Stimulated activated CD8-positive, alpha-beta memory T cell treated with anti-CD3 and anti-CD28 coated beads, Interleukin-15, amount 100 ng/mL, for 4 hours (primary cell): ENCODE results near the gene ATOX1.
"Not testable (repeated sequence)": the region's sequence is repeated elsewhere in the genome, so short reads cannot be mapped to it uniquely, and the experiment has no call there.

Source experiments
- DNase-seq, 2 donors: peaks; one replicate each; pipeline ENCODE4 v3.0.0-alpha.2; 2020; ENCODE audit warnings: low read depth in 2 of 2

The ATOX1 gene

DNA sequence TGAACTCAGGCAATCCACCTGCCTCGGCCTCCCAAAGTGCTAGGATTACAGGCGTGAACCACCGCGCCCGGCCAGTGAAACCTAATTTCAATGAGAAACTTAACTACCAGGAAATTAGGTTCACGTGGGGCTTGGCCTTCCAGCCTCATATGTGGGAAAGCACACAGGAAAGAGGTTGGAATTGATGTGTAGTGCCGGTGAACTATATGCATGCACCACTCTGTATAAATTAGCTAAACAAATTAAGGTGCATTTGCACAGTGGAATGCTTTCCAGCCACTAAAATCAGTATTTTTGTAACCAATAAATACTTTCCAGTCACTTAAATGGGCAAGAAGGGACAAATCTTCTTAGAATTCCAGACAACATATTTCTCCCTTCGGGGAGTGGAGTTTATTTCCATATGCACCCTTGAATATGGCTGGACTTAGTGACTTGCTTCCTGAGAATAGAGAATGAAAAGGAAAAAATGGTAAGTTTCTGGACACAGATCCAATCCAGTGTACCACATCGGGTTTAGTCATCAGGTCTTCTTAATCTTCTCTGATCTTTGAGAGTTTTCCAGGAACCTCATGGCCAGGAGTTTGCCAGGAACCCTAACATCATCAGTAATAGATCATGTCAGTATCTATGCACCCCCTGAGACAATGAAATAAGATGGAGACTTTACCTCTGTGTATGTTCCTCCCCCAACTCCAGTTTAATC, 24.9 kb downstream of the ATOX1 start:
- no peak for DNase-seq

DNA sequence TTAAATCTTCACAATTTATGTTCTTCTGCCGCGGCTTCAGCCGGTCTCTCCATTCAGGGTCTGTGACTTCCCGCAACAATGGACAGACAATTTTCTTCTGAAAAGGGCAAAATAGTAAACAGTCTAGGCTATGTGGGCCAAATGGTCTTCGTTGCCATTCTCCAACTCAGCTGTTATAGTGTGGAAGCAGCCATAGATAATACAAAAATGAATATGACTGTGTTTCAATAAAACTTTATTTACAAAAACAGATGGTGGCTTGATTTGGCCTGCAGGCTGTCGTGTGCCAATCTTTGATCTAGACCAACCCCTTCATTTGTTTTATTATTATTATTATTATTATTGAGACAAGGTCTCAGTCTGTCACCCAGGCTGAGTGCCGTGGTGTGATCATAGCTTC, 28.1 kb downstream of the ATOX1 start:
- no peak for DNase-seq

DNA sequence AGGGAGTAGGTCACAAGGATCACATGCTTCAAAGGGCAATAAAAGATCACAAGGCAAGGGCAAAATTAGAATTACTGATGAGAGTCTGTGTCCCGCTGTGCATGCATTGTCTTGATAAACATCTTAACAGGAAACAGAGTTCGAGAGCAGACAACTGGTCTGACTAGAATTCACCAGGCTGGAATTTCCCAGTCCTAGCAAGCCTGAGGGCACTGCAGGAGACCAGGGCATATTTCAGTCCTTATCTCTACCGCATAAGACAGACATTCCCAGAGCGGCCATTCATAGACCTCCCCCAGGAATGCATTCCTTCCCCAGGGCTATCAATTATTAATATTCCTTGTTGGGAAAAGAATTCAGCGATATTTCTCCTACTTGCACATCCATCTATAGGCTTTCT, 28.8 kb downstream of the ATOX1 start:
- DNase-seq, result not testable (repeated sequence)

DNA sequence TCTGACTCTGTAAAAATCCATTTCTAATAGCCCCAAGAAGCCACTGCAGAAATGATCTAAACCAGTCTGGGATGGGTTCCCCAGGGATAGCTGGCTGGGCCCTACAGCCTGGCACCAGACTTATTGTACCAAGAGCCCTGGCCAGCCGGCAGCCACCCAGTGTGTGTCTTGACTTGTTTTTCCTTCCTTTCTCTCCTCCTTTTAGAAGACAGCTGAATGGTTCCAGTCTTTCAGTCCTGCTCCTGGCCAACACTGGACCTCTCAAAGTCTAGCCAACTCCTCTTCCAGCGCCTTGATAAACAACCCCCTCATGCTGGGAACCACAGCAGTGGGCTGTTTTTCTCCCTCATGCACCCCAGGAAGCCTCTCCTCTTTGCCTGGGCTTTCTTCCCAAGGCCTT, 34.1 kb downstream of the ATOX1 start:
- DNase-seq, result no peak

DNA sequence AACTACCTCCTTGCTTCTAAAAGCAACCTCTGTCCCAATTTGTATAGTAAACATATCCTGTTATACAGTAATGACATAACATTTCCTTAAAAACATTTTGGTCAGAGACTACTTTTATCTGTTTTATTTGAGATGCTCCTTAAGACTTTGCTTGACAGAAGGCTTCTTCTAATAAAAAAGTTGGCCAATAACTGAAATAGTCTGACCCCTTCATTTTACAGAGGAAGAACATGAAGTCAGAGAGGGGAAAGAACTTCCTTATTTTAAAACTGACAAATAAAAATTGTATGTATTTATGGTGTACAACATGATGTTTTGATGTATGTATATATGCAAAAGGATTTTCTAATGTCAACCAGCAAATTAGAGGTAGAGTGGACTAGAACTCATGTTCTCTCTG, 35.9 kb downstream of the ATOX1 start:
- DNase-seq, result no peak

DNA sequence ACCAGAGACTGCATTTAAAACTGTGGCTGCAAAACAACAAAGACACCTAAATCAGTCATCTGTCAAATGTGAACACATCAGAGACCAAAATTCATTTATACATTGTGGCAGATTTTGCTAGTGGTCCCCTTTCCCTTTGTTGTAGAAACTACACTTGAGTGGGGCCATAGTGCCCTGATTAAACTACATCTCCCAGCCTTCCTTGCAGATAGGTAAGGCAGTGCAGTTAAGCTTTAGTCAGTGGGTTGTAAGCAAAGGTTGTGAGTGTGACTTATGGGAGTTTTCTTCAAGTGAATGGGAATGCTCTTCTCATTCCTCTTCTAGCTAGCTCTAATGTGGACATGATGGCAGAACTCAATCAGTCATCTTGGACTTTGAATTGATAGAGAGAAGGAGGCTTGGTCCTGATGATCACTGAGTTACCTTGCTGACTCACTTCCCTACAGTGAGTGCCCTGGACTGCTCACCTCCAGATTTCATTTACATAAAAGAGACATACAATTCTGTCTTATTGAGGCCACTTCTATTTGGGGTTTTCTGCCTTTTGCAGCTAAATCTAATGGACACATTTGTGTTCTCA, 36.5 kb downstream of the ATOX1 start:
- DNase-seq, result no peak

DNA sequence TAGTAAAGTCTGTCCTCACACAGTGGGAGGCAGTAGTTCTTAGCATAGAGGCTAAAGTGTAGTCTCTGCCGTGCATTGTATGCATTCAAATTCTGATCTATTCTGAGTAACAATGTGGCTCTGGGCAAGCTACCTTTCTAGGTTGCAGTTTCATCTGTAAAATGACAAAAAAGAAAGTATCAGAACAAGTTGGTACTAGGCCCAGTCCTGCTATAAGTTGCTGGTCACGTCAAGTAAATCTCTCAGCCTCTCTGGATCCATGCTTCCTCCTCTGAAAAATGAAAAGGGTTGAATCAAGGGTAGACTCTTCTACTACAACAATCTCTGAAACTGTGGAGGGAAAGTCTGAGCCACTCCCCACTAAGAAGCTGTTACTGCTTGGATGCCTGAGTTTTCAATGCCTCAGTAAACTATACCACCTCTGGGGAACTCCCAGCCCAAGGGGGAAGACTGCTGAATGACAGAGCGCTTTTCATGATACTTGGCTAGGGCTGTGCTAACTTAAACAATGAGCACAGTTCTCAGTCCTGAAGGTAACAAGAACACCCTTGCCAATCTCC, 37.3 kb downstream of the ATOX1 start:
- no peak for DNase-seq

DNA sequence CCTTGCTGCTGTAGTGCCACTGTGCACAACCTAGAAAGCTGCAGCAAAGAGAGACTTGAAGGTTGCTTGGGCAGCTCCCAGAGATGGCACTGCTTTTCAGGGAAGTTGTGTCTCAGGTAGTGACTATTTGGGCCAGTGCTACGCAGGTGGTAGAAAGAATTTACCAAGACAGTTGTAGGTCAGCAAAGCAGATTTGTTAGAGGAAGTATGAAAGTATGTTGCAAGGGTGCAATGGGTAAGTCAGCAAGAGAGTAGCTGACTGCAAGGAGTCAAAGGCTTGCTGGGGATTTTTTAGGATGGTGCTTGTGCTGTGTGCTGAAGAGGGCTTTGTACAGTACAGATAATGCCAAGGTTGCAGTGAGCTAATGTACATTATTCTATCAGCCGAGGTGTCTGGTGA, 38.2 kb downstream of the ATOX1 start:
- no peak for DNase-seq

DNA sequence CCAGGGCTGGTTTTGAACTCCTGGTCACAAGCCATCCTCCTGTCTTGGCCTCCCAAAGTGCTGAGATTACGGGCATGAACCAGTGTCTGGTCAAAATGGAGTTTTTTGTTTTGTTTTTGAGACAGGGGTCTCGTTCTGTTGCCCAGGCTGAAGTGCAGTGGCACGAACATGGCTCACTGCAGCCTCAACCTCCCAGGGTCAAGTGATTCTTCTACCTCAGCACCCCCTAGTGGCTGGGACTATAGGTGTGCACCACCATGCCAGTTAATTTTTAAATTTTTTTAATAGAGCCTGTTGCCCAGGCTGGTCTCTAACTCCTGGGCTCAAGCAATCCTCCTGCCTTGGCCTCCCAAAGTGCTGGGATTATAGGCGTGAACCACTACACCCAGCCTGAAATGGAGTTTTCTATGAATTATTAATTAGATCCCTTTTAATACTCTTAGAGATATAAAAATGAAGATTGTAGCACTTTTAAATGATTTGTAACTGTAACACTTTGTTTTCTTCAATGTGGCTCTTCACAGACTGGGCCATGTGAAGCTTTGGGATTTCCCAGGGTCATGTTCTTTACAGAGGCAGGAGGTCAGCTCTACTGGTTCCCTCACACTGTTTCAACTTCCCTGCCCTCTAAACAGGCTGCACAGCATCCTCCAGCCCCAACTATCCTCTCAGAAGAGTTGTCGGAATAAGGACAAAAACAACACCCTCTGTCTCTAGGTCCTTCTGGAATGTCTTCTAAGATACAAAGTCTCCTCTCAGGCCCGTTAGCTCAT, 39.0 kb downstream of the ATOX1 start:
- no peak for DNase-seq

DNA sequence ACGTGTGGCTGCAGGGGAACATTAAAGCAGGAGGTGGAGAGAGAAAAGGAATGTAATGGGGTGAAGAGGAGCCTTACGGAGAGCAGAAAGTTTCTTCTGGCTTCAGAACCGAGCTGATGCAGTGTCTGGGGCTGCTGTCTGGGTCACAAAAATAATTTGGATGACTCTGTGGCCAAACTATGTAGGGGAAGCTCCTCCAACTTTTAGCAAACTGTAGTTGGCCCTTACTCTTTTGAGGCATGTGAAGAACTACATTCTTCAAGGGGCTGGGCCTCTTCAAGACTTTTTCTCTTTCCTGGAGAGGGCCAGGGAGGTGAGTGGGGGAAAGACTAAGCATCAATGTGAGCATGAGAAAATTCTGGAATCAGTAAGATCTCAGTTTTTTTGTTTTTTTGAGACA, 39.8 kb downstream of the ATOX1 start:
- DNase-seq, result no peak

DNA sequence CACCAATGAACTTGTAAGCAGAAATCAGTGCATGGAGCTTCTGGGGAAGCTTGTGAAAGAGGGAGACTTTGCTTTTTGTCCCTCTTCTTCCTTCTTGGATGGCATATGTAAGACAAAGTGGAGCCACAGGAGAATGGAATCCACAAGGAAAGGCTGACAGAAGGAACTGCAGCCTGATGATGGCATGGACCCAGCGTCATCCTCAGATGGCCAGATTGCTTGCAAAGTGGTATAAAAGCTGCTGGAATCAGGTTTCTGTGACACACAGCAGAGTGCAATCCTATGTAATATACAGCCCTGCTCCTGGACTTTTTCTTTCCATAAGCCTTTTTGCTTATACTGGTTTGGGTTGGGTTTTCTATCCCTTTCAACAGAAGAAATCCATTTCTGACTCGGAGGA, 40.3 kb downstream of the ATOX1 start:
- DNase-seq, result no peak

DNA sequence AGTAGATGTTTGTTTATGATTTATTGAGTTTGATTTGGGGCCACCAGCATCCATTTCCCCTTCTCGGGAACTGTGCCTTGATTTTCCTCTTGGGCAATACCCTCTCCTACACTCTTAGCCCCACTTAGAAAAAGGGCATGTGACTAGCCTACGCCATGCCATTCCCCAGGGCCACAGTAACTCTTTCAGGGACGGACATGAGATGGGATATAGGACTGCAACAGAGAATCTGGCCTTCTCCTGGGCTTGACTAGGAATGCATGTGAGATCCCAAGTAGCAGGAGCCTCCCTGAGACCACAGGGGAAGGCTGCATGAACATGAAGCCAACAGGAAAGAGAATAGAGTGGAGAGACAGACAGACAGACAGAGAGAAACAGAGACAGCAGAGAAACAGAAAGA, 41.0 kb downstream of the ATOX1 start:
- no peak for DNase-seq

DNA sequence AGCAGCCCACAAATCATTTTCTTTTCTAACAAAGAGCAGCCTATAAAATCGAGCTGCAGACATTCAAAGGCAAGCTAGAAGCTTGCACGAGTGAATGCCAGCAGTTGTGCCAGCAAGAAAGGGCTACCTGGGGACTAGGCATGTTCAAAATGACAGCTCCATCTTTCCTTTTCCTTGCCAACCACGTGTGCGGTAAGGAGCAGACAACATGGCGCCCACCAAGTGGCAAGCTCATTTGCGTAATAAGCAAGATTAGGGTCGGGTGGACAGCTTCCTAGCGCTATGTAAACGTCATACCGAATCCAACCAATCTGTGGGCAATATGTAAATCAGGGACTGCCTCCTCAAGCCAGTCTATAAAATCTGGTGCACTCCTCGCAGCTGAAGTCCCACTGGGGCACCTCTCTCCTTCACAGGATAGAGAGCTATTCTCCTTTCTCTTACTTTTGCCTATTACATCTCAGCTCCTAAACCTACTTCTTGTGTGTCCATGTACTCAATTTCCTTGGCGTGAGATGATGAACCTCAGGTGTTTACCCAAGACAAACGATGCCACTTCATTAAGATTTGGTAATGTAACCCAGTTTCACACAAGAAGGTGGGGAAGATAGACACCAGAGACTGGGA, 49.2 kb downstream of the ATOX1 start:
- no peak for DNase-seq

DNA sequence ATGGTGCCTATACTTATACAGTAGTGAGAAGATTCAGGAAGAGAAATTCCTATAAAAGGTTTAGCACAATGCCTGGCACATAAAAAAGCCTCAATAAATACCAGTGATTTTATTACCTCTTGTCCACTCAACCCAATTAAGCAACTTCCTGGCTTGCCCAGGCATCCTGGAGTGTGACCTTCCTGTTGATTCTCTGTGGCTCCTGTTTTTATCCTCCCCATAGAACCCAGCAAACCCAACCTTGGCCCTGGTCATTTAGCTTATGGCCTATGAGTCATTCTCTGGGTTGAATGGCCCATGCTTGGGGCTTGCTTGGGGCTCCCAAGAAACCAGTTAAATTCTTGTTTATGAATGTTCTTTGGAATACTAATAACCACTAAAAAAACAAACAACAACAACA, 50.3 kb downstream of the ATOX1 start:
- no peak for DNase-seq

DNA sequence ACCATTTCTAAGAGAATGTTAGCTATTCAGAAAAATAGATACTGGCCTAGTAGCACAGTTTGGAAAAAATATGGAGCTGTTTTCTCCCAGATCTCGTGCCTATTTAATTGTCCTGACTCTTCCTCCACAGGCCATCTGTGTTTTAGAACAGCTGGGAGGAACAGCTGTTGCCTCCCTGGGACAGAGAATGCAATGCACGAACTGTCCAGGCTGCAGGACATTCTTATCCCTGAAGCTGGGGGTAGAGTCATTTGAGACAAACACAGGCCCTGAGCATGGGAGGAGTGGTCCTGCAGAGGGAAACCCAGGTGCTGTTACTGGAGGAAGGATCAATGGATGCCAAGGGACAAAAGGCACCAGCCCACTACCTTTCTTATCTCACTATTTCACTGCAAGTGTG, 50.9 kb downstream of the ATOX1 start:
- DNase-seq, result no peak

DNA sequence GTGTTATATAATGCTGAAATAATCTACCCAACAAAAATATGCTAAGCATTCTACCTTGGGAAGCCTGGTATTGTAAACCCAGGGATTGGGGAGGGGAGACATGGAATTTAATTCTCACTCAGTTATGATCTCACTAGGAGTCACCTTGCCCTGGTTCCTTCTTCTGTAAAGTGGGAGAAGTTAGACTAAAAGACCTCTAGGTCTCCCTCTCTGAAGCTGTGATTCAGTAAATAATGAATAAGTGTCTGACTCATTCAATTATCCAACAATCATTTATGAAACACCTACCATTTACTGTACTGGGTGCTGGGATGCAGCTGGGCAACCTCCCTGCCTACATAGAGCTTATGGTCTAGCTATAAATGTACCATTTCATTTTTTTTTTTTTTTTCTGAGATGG, 51.5 kb downstream of the ATOX1 start:
- DNase-seq, result no peak

DNA sequence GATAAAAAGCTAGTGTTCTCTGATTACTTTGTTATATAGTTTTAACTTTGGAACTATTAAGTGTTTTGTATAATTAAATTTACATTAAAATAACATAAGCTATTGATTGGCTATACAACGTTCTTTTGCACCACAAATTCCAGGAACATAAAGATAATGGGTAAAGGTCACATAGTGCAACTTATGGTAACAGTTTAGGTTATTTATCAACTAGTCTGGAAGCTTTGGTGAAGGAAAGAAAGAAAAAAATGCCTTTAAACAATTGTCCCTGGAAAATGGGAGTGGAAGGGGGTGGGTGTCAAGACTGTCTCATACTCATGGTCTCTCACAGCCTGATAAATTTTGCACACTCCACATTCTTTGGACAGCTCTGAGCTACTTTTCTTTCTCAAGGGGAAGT, 54.7 kb downstream of the ATOX1 start:
- DNase-seq, result no peak

DNA sequence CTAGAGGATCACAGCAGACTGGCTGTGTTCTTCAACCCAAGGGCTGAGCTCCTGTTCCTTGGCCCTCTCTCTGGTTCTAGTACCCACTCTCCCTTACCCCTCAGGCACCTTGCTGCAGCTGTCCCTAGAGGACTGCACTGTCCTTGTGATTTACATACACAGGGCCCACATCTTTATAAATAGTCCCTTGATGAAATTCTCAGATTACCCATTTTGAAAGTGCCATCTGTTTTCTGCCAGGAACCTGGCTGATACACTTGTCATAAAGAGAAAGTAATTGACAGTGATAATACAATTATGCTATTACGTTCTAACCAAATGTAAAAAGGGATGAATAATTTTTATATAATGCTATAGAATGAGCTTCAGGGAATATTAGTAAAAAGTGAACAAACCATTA, 55.2 kb downstream of the ATOX1 start:
- no peak for DNase-seq

DNA sequence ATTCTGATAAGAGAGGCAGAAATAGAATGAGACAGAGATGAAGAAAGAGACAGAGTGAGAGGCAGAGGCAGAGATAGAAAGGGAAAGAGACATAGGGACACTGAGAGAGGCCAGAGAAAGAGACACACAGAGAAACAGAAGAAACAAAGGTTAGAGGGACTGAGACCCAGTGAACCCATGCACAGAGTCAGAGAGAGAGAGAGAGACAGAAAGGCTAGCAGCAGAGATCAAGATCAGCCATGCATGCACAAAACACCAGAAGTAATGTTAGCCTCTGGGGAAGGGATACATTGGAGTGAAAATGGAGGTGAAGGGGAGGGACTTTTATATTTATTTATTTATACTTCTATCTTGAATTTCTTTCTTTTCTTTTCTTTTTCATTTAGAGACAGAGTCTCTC, 57.6 kb downstream of the ATOX1 start:
- DNase-seq, result no peak

DNA sequence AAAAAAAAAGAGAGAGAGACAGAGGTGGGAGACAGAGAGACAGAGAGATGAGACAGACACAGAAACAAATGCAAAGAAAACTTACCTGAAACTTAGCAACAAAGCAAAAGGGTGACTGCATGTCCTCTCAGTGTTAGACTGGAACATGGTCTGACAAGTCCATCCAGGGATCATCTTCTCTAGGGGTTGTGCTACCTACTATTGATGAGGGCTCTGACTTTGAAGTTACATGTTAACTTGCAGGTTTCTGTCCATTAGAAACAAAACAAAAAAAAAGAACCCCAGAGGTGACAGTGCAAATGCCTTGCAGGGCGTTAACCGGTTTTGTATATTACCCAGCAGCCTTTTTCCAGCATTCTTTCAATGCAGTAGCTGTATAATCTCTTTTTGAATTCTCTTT, 58.1 kb downstream of the ATOX1 start:
- no peak for DNase-seq

DNA sequence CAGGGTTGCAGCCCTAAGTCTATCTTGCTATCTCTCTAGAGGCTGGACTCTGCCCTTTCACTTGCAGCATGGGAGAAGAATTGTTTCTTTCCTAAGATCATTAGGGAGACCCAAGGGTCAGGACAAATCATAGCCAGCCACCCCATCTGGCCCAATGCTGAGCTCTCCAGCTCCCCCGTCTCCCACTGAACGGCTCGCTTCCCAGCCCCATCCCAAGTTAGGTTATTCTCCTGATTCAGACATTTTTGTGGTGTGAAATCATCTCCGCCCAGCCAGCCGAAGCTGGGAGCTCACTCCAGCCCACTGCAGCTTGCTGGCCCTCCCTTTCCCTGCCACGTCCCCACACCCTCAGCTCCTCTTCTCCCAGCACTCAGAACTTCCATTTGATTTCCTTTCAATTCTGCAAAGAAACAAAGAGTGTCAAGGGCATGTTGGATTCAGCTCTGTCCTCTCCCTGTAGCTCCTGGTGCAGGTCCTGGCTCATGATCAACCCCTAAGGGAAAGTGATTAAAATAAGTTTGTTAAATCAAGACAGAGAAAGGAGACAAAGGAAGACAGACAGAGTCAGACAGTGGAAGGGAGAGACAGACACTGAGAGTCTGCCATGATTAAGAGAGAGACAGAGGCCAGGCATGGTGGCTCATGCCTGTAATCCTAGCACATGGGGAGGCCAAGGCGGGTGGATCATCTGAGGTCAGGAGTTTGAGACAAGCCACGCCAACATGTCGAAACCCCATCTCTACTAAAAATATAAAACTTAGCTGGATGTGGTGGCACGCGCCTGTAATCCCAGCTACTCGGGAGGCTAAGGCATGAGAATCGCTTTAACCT, 59.1 kb downstream of the ATOX1 start:
- no peak for DNase-seq

DNA sequence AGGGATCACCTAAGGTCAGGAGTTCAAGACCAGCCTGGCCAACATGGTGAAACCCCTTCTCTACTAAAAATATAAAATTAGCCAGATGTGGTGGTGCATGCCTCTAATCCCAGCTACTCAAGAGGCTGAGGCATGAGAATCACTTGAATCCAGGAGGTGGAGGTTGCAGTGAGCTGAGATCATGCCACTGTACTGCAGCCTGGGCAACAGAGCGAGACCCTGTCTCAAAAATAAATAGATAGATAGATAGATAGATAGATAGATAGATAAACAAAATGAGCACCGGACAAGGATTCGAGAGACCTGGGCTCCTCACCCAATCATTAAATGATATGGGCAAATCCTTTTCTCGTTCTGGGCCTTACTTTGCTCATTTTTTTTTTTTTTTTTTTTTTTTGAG, 60.4 kb downstream of the ATOX1 start:
- not testable (repeated sequence) for DNase-seq
